HCT116 (cell line): Measurements from ENCODE around the gene YWHAE. TPM values are rescaled to one million over a fixed set of nuclear protein-coding genes. Genes with fewer than 3 reads are reported as not detected.

Experiments
- ATAC-seq: fragments of 200-7000 bp; cut with Tn5 transposase; 2 replicates; pipeline ENCODE4 v1.9.1; 2020; ENCODE audit warnings: mild to moderate bottlenecking, moderate library complexity
- BruUV-seq: library from RNA; stranded (reverse); fragments of 400-500 nt; replicated peaks from 2 replicates; lab custom pipeline; 2021; lab: Mats Ljungman, UMichigan
- CTCF ChIA-PET: fragments of 300-600 bp; sonication (Branson Sonifier 250); formaldehyde crosslinking; loops from one replicate; lab custom pipeline; 2021; ENCODE audit warnings: antibody characterized with exemption; lab: Charles Lee
- POLR2A ChIA-PET: fragments of 300-600, 350-600 bp; sonication (Branson Sonifier 250); formaldehyde crosslinking; loops from one replicate; lab custom pipeline; 2021; ENCODE audit warnings: antibody characterized with exemption; lab: Charles Lee
- RAD21 ChIA-PET, 2 experiments: fragments of 300-600 bp; sonication (Branson Sonifier 250); formaldehyde crosslinking; loops; one replicate each; lab custom pipeline; 2023; ENCODE audit warnings: low total read pairs in 2 of 2; ENCODE audit not compliant: uncharacterized antibody in 2 of 2, unreplicated experiment in 2 of 2, low non-redundant PET in 1 of 2; lab: Charles Lee
- DNase-seq: peaks from one replicate; pipeline ENCODE4 v3.0.0-alpha.2; 2010; ENCODE audit warnings: low read depth, low spot score
- H2AFZ ChIP-seq: fragments of 200-600 bp; shearing (Covaris generic), sonication (generic); 2 replicates; pipeline ENCODE4 v1.6.1; 2017; ENCODE audit warnings: low read depth, mixed run types, mixed read lengths, antibody characterized with exemption, low read length; ENCODE audit not compliant: poor library complexity, severe bottlenecking
- H3K27ac ChIP-seq: 2 replicates; pipeline ENCODE4 v1.5.1; 2012; ENCODE audit warnings: low read depth, low read length
- H3K27me3 ChIP-seq: fragments of 200-600 bp; sonication (generic); 2 replicates; pipeline ENCODE4 v1.6.1; 2016; ENCODE audit warnings: mixed run types, low read length, mixed read lengths; ENCODE audit not compliant: insufficient read depth
- H3K36me3 ChIP-seq, 2 experiments: fragments of 200-500 bp in 1 of 2; fragments of 200-600 bp in 1 of 2; sonication (Bioruptor generic) in 1 of 2; sonication (generic) in 1 of 2; 2 replicates each; pipeline versions ENCODE4 v1.5.1 to v1.6.1; 2014 to 2016; ENCODE audit warnings: low read length in 2 of 2, inconsistent platforms in 1 of 2, mixed read lengths in 1 of 2, mixed run types in 1 of 2; ENCODE audit not compliant: insufficient read depth in 2 of 2, control insufficient read depth in 1 of 2
- H3K4me1 ChIP-seq, 2 experiments: fragments of 200-600 bp in 1 of 2; sonication (generic) in 1 of 2; 2 replicates each; pipeline versions ENCODE4 v1.5.1 to v1.6.1; 2012 to 2017; ENCODE audit warnings: low read length in 2 of 2, inconsistent platforms in 1 of 2, mild to moderate bottlenecking in 1 of 2, mixed read lengths in 1 of 2, mixed run types in 1 of 2, moderate library complexity in 1 of 2; ENCODE audit not compliant: insufficient read depth in 2 of 2, control insufficient read depth in 1 of 2
- H3K4me2 ChIP-seq: fragments of 200-600 bp; sonication (generic); 2 replicates; pipeline ENCODE4 v1.6.1; 2017; ENCODE audit warnings: mixed run types, low read length, mixed read lengths
- H3K4me3 ChIP-seq, 2 experiments: fragments of 200-600 bp in 1 of 2; sonication (generic) in 1 of 2; replicated peaks in 1 of 2; 2 replicates each; pipeline ENCODE4 v1.5.1; 2011 to 2016; ENCODE audit warnings: low read length in 2 of 2, control low read depth in 1 of 2, low read depth in 1 of 2, mild to moderate bottlenecking in 1 of 2, mixed read lengths in 1 of 2, mixed run types in 1 of 2
- H3K79me2 ChIP-seq: fragments of 200-600 bp; sonication (generic); 2 replicates; pipeline ENCODE4 v1.6.1; 2017; ENCODE audit warnings: mild to moderate bottlenecking, mixed run types, low read length, moderate library complexity, mixed read lengths; ENCODE audit not compliant: insufficient read depth
- H3K9ac ChIP-seq: fragments of 200-600 bp; sonication (generic); 2 replicates; pipeline ENCODE4 v1.6.1; 2016; ENCODE audit warnings: low read length, mixed read lengths
- H3K9me2 ChIP-seq: fragments of 200-600 bp; sonication (generic), shearing (Covaris generic); 2 replicates; pipeline ENCODE4 v1.6.1; 2017; ENCODE audit warnings: mixed run types, mild to moderate bottlenecking, moderate library complexity; ENCODE audit not compliant: insufficient read depth
- H3K9me3 ChIP-seq, 2 experiments: fragments of 200-500 bp in 1 of 2; fragments of 200-600 bp in 1 of 2; sonication (Bioruptor generic) in 1 of 2; sonication (generic) in 1 of 2; 2 replicates each; pipeline ENCODE4 v1.6.1; 2014 to 2017; ENCODE audit warnings: low read length in 2 of 2, mixed read lengths in 2 of 2, inconsistent platforms in 1 of 2, low read depth in 1 of 2, mild to moderate bottlenecking in 1 of 2, mixed run types in 1 of 2, moderate library complexity in 1 of 2; ENCODE audit not compliant: control insufficient read depth in 1 of 2, insufficient read depth in 1 of 2
- H4K20me1 ChIP-seq: fragments of 200-600 bp; sonication (generic), shearing (Covaris generic); 2 replicates; pipeline ENCODE4 v1.6.1; 2017; ENCODE audit warnings: mixed run types, mild to moderate bottlenecking, moderate library complexity; ENCODE audit not compliant: insufficient read depth
- CEBPB ChIP-seq: IDR thresholded peaks from 2 replicates; pipeline ENCODE4 v1.6.1; 2012; ENCODE audit warnings: low read depth
- ELF1 ChIP-seq: IDR thresholded peaks from 2 replicates; pipeline ENCODE4 v1.6.1; 2012; ENCODE audit warnings: low read depth, borderline replicate concordance
- FOSL1 ChIP-seq: IDR thresholded peaks from 2 replicates; pipeline ENCODE4 v1.6.1; 2012; ENCODE audit warnings: low read depth
- JUND ChIP-seq: IDR thresholded peaks from 2 replicates; pipeline ENCODE4 v1.6.1; 2012
- POLR2A ChIP-seq: IDR thresholded peaks from 2 replicates; pipeline ENCODE4 v1.7.0; 2011; ENCODE audit warnings: borderline replicate concordance; ENCODE audit not compliant: insufficient read depth, insufficient read length; ENCODE audit errors: extremely low read depth
- SIN3A ChIP-seq: IDR thresholded peaks from 2 replicates; pipeline ENCODE4 v1.6.1; 2012; ENCODE audit warnings: low read depth
- SP1 ChIP-seq: IDR thresholded peaks from 2 replicates; pipeline ENCODE4 v1.6.1; 2012; ENCODE audit warnings: low read depth
- SRF ChIP-seq: IDR thresholded peaks from 2 replicates; pipeline ENCODE4 v1.6.1; 2012; ENCODE audit warnings: low read depth
- TCF7L2 ChIP-seq: IDR thresholded peaks from 2 replicates; pipeline ENCODE4 v1.7.0; 2011; ENCODE audit warnings: borderline replicate concordance, inconsistent platforms; ENCODE audit not compliant: insufficient read depth, insufficient read length; ENCODE audit errors: extremely low read depth
- intact Hi-C: fragments of 100-400 bp; cut with micrococcal nuclease; formaldehyde crosslinking; loops from 2 replicates; pipeline ENCODE4 v1.10.0; 2022
- total RNA-seq: library from RNA; stranded (reverse); gene quantifications from one replicate; pipeline ENCODE4 v1.2.1, GENCODE V29; 2021; ENCODE audit not compliant: unreplicated experiment
- TF ChIP-seq, protein P1 (sequence below): IDR thresholded peaks from 2 replicates; pipeline ENCODE4 v1.6.1; 2012; ENCODE audit warnings: low read depth
- TF ChIP-seq, protein P2 (sequence below): IDR thresholded peaks from 2 replicates; pipeline ENCODE4 v1.6.1; 2012
- TF ChIP-seq, protein P3 (sequence below), 3 experiments: fragments of 200-600 bp in 1 of 3; sonication (generic) in 1 of 3; IDR thresholded peaks in 2 of 3; conservative IDR thresholded peaks in 1 of 3; 2 replicates each; pipeline ENCODE4 v1.5.1; 2012 to 2017; ENCODE audit warnings: low read depth in 2 of 3, low read length in 2 of 3, antibody characterized with exemption in 1 of 3, borderline replicate concordance in 1 of 3, control low read depth in 1 of 3, mild to moderate bottlenecking in 1 of 3, mixed read lengths in 1 of 3, mixed run types in 1 of 3, moderate library complexity in 1 of 3; ENCODE audit not compliant: insufficient read depth in 1 of 3
- TF ChIP-seq, protein P4 (sequence below): IDR thresholded peaks from 2 replicates; pipeline ENCODE4 v1.6.1; 2011; ENCODE audit warnings: mild to moderate bottlenecking, low read length, moderate library complexity; ENCODE audit not compliant: insufficient replicate concordance; ENCODE audit errors: extremely low read depth

Gene YWHAE
- total RNA-seq, 1 experiment from 2014 or later: 735 TPM

DNA sequence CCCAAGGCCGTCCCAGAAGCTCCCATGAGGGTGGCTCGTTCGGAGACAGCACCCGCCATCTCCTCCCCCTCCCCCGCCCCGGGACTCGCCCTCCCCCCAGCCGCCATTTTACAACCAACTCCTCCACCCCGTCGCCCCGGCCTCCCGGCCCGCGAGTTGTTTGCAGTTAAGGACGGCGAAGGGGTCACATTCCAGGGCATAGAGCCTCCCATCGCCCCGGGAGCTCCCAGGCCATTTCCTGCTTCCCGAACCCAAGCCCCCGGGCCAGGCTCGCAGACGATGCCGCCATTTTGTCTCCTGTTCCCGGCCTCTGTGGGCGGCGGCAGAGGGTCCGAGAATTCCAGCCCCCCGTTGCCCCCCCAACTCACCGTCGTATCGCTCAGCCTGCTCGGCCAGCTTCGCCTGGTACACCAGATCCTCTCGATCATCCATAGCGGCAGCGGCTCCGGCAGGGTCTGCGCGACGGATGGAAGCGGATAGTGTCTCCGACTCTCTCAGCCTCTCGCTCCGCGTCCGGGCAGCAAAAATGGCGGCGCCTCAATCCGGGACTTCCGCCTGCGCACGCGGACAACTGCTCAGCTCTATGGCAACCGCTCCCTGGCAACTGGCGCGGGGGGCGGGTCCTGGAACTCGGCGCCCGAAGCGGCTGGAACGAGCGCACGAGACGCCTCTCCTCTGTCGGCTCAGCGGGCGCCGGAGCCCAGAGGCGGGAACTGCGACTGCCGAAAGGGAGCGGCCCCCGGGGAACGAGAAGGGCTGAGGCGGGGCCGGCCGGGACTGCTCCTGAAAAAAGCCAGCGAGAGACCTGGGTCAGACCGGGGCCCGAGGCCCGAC lies at the start of gene YWHAE (continued):
- TF ChIP-seq, protein P1, sequence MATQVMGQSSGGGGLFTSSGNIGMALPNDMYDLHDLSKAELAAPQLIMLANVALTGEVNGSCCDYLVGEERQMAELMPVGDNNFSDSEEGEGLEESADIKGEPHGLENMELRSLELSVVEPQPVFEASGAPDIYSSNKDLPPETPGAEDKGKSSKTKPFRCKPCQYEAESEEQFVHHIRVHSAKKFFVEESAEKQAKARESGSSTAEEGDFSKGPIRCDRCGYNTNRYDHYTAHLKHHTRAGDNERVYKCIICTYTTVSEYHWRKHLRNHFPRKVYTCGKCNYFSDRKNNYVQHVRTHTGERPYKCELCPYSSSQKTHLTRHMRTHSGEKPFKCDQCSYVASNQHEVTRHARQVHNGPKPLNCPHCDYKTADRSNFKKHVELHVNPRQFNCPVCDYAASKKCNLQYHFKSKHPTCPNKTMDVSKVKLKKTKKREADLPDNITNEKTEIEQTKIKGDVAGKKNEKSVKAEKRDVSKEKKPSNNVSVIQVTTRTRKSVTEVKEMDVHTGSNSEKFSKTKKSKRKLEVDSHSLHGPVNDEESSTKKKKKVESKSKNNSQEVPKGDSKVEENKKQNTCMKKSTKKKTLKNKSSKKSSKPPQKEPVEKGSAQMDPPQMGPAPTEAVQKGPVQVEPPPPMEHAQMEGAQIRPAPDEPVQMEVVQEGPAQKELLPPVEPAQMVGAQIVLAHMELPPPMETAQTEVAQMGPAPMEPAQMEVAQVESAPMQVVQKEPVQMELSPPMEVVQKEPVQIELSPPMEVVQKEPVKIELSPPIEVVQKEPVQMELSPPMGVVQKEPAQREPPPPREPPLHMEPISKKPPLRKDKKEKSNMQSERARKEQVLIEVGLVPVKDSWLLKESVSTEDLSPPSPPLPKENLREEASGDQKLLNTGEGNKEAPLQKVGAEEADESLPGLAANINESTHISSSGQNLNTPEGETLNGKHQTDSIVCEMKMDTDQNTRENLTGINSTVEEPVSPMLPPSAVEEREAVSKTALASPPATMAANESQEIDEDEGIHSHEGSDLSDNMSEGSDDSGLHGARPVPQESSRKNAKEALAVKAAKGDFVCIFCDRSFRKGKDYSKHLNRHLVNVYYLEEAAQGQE: no peak
- no peak; the same call in 1 of the 2 replicates for TF ChIP-seq SP1
- TF ChIP-seq, protein P2, sequence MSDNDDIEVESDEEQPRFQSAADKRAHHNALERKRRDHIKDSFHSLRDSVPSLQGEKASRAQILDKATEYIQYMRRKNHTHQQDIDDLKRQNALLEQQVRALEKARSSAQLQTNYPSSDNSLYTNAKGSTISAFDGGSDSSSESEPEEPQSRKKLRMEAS: peak; percentile 95
- TF ChIP-seq JUND: peak; percentile 15; the same call in 1 of the 2 replicates

DNA sequence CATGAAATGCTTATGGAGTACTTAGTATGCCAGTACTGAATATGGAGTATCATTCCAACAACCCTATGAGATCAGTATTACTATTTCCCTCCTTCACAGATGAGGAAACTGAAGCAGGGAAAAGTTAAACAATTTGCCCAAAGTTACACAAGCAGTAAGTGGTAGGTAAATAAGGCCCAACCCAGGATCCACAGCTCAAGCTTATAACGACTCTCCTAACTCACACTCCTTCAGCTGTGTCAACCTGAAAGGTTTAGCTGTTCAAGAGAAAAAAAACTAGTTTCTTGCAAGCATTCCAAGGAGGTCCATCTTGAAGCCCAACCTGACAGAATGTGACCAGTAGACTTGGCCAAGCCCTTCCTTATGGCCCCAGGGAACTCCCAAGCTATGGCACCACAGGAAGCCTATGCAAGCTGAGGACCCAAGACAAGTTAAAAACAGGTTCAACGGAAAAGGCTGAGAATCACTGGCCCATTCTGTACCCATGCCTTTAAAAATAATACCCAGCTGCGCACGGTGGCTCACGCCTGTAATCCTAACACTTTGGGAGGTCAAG lies 49.5 kb upstream of the YWHAE start:
- no peak for DNase-seq
- ATAC-seq: no peak
- Histone ChIP-seq H3K9me2 (no peaks in the 10 kb centered on the region), H3K9ac (no peak overlapping the region), H3K27me3 (no peaks in the 10 kb centered on the region), H3K4me2 (no peak overlapping the region), H3K4me3 (no peak overlapping the region), H3K4me1 (peaks cover 3% of the 10 kb centered on the region in 2 experiments; a peak in 3 of 4 replicates), H3K9me3 (no peaks in the 10 kb centered on the region), H3K79me2 (peaks cover 99% of the 10 kb centered on the region), H3K36me3 (peaks cover 9 to 28% of the 10 kb centered on the region in 2 experiments; a peak in 2 of 4 replicates), H2AFZ (no peak overlapping the region), H3K27ac (no peak overlapping the region), H4K20me1 (peaks cover 16% of the 10 kb centered on the region; the same call in 1 of the 2 replicates)
- ChIA-PET CTCF (no interaction called here), RAD21 (interaction anchor here in 1 of 2 experiments (0.6 kb wide), 1 partner anchor 96 kb away, joined by 3 read pairs; no protein-coding TSS in a partner anchor), POLR2A (no interaction called here)
- no TSS peak for BruUV-seq
- intact Hi-C loops: no loop called here
- TF ChIP-seq ELF1 (no peak), SRF (no peak), SP1 (no peak), POLR2A (no peak), TCF7L2 (no peak), FOSL1 (no peak), SIN3A (no peak), CEBPB (no peak)
- TF ChIP-seq, protein P3, sequence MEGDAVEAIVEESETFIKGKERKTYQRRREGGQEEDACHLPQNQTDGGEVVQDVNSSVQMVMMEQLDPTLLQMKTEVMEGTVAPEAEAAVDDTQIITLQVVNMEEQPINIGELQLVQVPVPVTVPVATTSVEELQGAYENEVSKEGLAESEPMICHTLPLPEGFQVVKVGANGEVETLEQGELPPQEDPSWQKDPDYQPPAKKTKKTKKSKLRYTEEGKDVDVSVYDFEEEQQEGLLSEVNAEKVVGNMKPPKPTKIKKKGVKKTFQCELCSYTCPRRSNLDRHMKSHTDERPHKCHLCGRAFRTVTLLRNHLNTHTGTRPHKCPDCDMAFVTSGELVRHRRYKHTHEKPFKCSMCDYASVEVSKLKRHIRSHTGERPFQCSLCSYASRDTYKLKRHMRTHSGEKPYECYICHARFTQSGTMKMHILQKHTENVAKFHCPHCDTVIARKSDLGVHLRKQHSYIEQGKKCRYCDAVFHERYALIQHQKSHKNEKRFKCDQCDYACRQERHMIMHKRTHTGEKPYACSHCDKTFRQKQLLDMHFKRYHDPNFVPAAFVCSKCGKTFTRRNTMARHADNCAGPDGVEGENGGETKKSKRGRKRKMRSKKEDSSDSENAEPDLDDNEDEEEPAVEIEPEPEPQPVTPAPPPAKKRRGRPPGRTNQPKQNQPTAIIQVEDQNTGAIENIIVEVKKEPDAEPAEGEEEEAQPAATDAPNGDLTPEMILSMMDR (IDR thresholded peaks at IDR 0.05 in 2 of 3, conservative IDR thresholded peaks at IDR 0.05 in 1 of 3; ENCODE audit: borderline replicate concordance in 1 of 3, insufficient read depth in 1 of 3, low read depth in 2 of 3, low read length in 2 of 3): no peak
- TF ChIP-seq, protein P4, sequence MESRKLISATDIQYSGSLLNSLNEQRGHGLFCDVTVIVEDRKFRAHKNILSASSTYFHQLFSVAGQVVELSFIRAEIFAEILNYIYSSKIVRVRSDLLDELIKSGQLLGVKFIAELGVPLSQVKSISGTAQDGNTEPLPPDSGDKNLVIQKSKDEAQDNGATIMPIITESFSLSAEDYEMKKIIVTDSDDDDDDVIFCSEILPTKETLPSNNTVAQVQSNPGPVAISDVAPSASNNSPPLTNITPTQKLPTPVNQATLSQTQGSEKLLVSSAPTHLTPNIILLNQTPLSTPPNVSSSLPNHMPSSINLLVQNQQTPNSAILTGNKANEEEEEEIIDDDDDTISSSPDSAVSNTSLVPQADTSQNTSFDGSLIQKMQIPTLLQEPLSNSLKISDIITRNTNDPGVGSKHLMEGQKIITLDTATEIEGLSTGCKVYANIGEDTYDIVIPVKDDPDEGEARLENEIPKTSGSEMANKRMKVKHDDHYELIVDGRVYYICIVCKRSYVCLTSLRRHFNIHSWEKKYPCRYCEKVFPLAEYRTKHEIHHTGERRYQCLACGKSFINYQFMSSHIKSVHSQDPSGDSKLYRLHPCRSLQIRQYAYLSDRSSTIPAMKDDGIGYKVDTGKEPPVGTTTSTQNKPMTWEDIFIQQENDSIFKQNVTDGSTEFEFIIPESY: no peak
